MM.1S (cell line): Measurements from ENCODE around the gene CLTCL1.

Experiments used
- DNase-seq: peaks from one replicate; pipeline ENCODE4 v3.0.0-alpha.2; 2015
- H2AFZ ChIP-seq: fragments of 300-600 bp; sonication (generic); 2 replicates; pipeline ENCODE4 v1.6.0; 2016; ENCODE audit warnings: antibody characterized with exemption, low read length
- H3F3A ChIP-seq: fragments of 300-600 bp; sonication (generic); 2 replicates; pipeline ENCODE4 v1.6.1; 2016; ENCODE audit warnings: mild to moderate bottlenecking, antibody characterized with exemption, low read length, moderate library complexity, mixed read lengths; ENCODE audit not compliant: insufficient read depth
- H3K27ac ChIP-seq: fragments of 300-600 bp; sonication (generic); 2 replicates; pipeline ENCODE4 v1.5.1; 2016; ENCODE audit warnings: mild to moderate bottlenecking, low read length
- H3K27me3 ChIP-seq: fragments of 300-600 bp; sonication (generic); replicated peaks from 2 replicates; pipeline ENCODE4 v1.6.0; 2016; ENCODE audit warnings: low read length; ENCODE audit not compliant: insufficient read depth
- H3K36me3 ChIP-seq: fragments of 300-600 bp; sonication (generic); replicated peaks from 2 replicates; pipeline ENCODE4 v1.6.1; 2016; ENCODE audit warnings: mild to moderate bottlenecking, low read length, mixed read lengths; ENCODE audit not compliant: insufficient read depth
- H3K4me1 ChIP-seq: fragments of 300-600 bp; sonication (generic); 2 replicates; pipeline ENCODE4 v1.6.1; 2016; ENCODE audit warnings: low read length, mixed read lengths
- H3K4me2 ChIP-seq: fragments of 300-600 bp; sonication (generic); 2 replicates; pipeline ENCODE4 v1.6.0; 2016; ENCODE audit warnings: low read depth, low read length
- H3K4me3 ChIP-seq: fragments of 300-600 bp; sonication (generic); 2 replicates; pipeline ENCODE4 v1.5.1; 2016; ENCODE audit warnings: low read length, mixed read lengths
- H3K79me2 ChIP-seq: fragments of 300-600 bp; sonication (generic); 2 replicates; pipeline ENCODE4 v1.6.1; 2016; ENCODE audit warnings: mixed run types, low read length, mixed read lengths
- H3K9ac ChIP-seq: fragments of 300-600 bp; sonication (generic); 2 replicates; pipeline ENCODE4 v1.6.1; 2016; ENCODE audit warnings: low read length, mixed read lengths
- H3K9me2 ChIP-seq: fragments of 300-600 bp; sonication (generic); replicated peaks from 2 replicates; pipeline ENCODE4 v1.6.1; 2016; ENCODE audit warnings: mild to moderate bottlenecking, low read length, mixed read lengths; ENCODE audit not compliant: insufficient read depth
- H3K9me3 ChIP-seq: fragments of 300-600 bp; sonication (generic); replicated peaks from 2 replicates; pipeline ENCODE4 v1.6.1; 2016; ENCODE audit warnings: mild to moderate bottlenecking, low read length, mixed read lengths; ENCODE audit not compliant: insufficient read depth
- H4K20me1 ChIP-seq: fragments of 300-600 bp; sonication (generic); 2 replicates; pipeline ENCODE4 v1.6.1; 2016; ENCODE audit warnings: mild to moderate bottlenecking, low read length, moderate library complexity, mixed read lengths; ENCODE audit not compliant: insufficient read depth
- EZH2 ChIP-seq: fragments of 300-600 bp; sonication (generic); optimal IDR thresholded peaks from 2 replicates; pipeline ENCODE3; 2017; ENCODE audit warnings: low read depth, mild to moderate bottlenecking, antibody characterized with exemption, low read length, mixed read lengths
- EZH2phosphoT487 ChIP-seq: fragments of 300-600 bp; sonication (generic); IDR thresholded peaks from 2 replicates; pipeline ENCODE4 v1.6.1; 2018; ENCODE audit warnings: antibody characterized with exemption, low read length
- TF ChIP-seq, protein P1 (sequence below): fragments of 300-600 bp; sonication (generic); IDR thresholded peaks from 2 replicates; pipeline ENCODE4 v1.5.1; 2016; ENCODE audit warnings: antibody characterized with exemption, low read length, mixed read lengths

CLTCL1 gene

DNA sequence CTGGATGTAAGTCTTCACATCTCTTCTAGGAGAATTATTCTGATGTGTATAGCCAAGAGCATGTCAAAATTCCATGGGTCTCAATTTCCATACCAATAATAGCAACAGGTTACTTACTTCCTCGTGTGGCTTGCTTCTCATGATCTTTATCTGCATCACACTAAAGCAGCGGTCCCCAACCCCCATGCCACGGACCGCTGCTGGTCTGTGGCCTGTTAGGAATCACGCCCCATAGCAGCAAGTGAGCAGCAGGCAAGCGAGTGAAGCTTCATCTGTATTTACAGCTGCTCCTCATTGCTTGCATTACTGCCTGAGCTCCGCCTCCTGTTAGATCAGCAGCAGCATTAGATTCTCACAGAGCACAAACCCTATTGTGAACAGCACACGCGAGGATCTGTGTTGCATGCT, 84.1 kb downstream of the CLTCL1 start:
- H3K36me3 ChIP-seq: no peaks in the 10 kb centered on the region

DNA sequence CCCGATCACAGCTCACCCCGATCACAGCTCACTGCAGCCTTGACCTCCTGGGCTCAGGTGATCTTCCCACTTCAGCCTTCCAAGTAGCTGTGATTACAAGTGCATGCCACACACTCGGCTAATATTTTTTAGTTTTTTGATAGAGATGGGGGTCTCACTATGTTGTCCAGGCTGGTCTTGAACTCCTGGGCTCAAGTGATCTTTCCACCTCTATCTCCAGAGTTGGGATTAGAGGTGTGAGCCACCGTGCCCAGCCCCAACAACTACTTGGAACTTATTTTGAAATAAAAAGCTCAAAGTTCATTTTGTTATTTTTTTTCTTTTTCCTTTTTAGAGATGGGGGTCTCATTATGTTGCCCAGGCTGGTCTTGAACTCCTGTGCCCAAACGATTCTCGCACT, 85.2 kb downstream of the CLTCL1 start:
- no peak for DNase-seq
- Histone ChIP-seq H3K9me3 (no peaks in the 10 kb centered on the region), H3K36me3 (no peaks in the 10 kb centered on the region), H3K27me3 (peaks cover 6% of the 10 kb centered on the region; the same call in 1 of the 2 replicates), H3K9ac (no peak overlapping the region), H4K20me1 (no peaks in the 10 kb centered on the region), H3K9me2 (no peaks in the 10 kb centered on the region), H3K4me3 (no peak overlapping the region), H2AFZ (no peak overlapping the region), H3K79me2 (no peaks in the 10 kb centered on the region), H3K4me1 (no peaks in the 10 kb centered on the region), H3K27ac (no peak overlapping the region), H3K4me2 (no peak overlapping the region), H3F3A (no peaks in the 10 kb centered on the region)
- no peak for TF ChIP-seq EZH2phosphoT487
- TF ChIP-seq, protein P1, sequence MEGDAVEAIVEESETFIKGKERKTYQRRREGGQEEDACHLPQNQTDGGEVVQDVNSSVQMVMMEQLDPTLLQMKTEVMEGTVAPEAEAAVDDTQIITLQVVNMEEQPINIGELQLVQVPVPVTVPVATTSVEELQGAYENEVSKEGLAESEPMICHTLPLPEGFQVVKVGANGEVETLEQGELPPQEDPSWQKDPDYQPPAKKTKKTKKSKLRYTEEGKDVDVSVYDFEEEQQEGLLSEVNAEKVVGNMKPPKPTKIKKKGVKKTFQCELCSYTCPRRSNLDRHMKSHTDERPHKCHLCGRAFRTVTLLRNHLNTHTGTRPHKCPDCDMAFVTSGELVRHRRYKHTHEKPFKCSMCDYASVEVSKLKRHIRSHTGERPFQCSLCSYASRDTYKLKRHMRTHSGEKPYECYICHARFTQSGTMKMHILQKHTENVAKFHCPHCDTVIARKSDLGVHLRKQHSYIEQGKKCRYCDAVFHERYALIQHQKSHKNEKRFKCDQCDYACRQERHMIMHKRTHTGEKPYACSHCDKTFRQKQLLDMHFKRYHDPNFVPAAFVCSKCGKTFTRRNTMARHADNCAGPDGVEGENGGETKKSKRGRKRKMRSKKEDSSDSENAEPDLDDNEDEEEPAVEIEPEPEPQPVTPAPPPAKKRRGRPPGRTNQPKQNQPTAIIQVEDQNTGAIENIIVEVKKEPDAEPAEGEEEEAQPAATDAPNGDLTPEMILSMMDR: no peak
- no peak for TF ChIP-seq EZH2

More for the DNA sequence above, 84.1 kb downstream of the CLTCL1 start:
- DNase-seq: no peak
- Histone ChIP-seq H3K79me2 (no peaks in the 10 kb centered on the region), H3K4me2 (no peak overlapping the region), H3K9me3 (no peaks in the 10 kb centered on the region), H3K9ac (no peak overlapping the region), H3K27ac (no peak overlapping the region), H3K4me3 (no peak overlapping the region), H2AFZ (no peak overlapping the region), H3K27me3 (peaks cover 6% of the 10 kb centered on the region; the same call in 1 of the 2 replicates), H4K20me1 (no peaks in the 10 kb centered on the region), H3F3A (no peaks in the 10 kb centered on the region), H3K9me2 (no peaks in the 10 kb centered on the region), H3K4me1 (no peaks in the 10 kb centered on the region)
- TF ChIP-seq EZH2: no peak
- TF ChIP-seq, protein P1: no peak
- TF ChIP-seq EZH2phosphoT487: no peak

DNA sequence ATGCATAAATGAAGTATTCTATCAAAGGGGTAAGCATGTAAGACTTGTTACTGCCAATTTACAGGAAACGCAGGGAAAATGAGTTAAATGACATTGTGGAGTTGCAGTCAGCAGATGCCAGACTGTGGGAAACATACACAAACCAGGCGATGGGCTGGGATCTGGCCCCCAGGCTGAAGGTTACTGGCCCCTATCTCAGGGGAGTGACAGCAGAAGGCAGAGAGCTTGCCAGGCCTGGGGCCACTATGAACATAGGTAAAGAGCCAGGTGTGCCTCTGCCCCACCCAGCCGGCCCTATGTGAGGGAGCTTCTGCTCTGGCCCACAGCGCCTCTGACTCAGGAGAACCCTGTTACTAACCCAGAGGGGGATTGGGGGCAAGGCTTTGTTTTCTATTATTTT, 86.9 kb downstream of the CLTCL1 start:
- no peaks in the 10 kb centered on the region for H3K79me2 ChIP-seq
- DNase-seq: no peak
- no peak overlapping the region for H3K27ac ChIP-seq
- H3K9me2 ChIP-seq: no peaks in the 10 kb centered on the region
- H3K9me3 ChIP-seq: no peaks in the 10 kb centered on the region
- TF ChIP-seq, protein P1: no peak
- no peak for TF ChIP-seq EZH2phosphoT487
- no peak for TF ChIP-seq EZH2
- no peaks in the 10 kb centered on the region for H4K20me1 ChIP-seq
- H3K9ac ChIP-seq: no peak overlapping the region
- H3K4me2 ChIP-seq: no peak overlapping the region
- H2AFZ ChIP-seq: no peak overlapping the region
- no peak overlapping the region for H3K4me3 ChIP-seq
- no peaks in the 10 kb centered on the region for H3K36me3 ChIP-seq
- no peaks in the 10 kb centered on the region for H3F3A ChIP-seq
- H3K4me1 ChIP-seq: no peaks in the 10 kb centered on the region
- H3K27me3 ChIP-seq: peaks cover 6% of the 10 kb centered on the region; the same call in 1 of the 2 replicates
